Tibial nerve (tissue), 3 donors: ENCODE data around the gene CDC25A.

ENCODE experiments used
- POLR2A ChIP-seq, 2 donors: fragments of 450-650 bp; IDR thresholded peaks; one replicate each; pipeline ENCODE4 v1.6.1; 2017; ENCODE audit warnings: antibody characterized with exemption in 2 of 2, mild to moderate bottlenecking in 2 of 2, moderate library complexity in 2 of 2
- TF ChIP-seq, protein P1 (sequence below), 5 experiments: fragments of 200-600 bp in 3 of 5; fragments of 450-650 bp in 2 of 5; sonication (generic) in 3 of 5; IDR thresholded peaks; one replicate each; pipeline ENCODE4 v1.5.1; 2016 to 2019; ENCODE audit warnings: antibody characterized with exemption in 5 of 5, mild to moderate bottlenecking in 3 of 5, moderate library complexity in 2 of 5

DNA sequence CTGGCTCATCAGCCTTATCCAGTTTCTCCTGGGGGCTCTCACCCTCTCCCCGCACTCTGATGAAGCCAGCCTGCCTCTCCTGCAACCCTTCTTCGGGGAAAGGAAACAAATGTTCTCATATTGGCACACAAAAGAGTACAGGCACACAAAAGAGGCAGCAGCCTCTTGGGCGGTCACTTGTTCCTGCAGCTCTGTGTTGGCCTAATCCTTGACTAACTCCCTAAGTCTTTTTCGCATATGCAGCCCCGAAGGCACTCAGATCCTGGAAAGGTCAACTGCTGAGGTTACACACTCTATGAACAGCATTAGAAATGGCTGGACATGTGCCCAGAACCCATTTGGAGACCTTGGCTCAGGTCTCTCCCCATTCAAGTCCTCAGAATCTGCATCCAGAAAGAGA is 27.7 kb upstream of the CDC25A start:
- TF ChIP-seq, protein P1, sequence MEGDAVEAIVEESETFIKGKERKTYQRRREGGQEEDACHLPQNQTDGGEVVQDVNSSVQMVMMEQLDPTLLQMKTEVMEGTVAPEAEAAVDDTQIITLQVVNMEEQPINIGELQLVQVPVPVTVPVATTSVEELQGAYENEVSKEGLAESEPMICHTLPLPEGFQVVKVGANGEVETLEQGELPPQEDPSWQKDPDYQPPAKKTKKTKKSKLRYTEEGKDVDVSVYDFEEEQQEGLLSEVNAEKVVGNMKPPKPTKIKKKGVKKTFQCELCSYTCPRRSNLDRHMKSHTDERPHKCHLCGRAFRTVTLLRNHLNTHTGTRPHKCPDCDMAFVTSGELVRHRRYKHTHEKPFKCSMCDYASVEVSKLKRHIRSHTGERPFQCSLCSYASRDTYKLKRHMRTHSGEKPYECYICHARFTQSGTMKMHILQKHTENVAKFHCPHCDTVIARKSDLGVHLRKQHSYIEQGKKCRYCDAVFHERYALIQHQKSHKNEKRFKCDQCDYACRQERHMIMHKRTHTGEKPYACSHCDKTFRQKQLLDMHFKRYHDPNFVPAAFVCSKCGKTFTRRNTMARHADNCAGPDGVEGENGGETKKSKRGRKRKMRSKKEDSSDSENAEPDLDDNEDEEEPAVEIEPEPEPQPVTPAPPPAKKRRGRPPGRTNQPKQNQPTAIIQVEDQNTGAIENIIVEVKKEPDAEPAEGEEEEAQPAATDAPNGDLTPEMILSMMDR (IDR thresholded peaks at IDR 0.05): no peak
- no peak for TF ChIP-seq POLR2A (IDR thresholded peaks at IDR 0.05)
